Breast epithelium (tissue), 3 donors: Measurements from ENCODE around the gene ADIPOR1.
"Not testable (repeated sequence)": the region's sequence is repeated elsewhere in the genome, so short reads cannot be mapped to it uniquely, and the experiment has no call there.

Source experiments
- CTCF ChIP-seq, 3 donors: fragments of 450-650 bp; IDR thresholded peaks; one replicate each; pipeline ENCODE4 v1.5.1; 2016 to 2017; ENCODE audit warnings: antibody characterized with exemption in 3 of 3, mild to moderate bottlenecking in 3 of 3, moderate library complexity in 3 of 3
- POLR2AphosphoS5 ChIP-seq, 3 donors: sonication (generic); formaldehyde crosslinking; IDR thresholded peaks; one replicate each; pipeline ENCODE4 v1.6.1; 2017; ENCODE audit warnings: antibody characterized with exemption in 3 of 3

GRCh38 chr1:203005395-203006142 is 47.5 kb upstream of the ADIPOR1 start:
- not testable (repeated sequence) for TF ChIP-seq CTCF, POLR2AphosphoS5 (IDR thresholded peaks at IDR 0.05)
